HEK293 (cell line): ENCODE measurements around the gene USP35.

Experiments used
- CTCF ChIA-PET: fragments of 350-600 bp; formaldehyde crosslinking; extraction: SDS; loops from one replicate; lab custom pipeline; 2021; ENCODE audit warnings: antibody characterized with exemption; lab: Yijun Ruan, JAX
- POLR2A ChIA-PET: fragments of 300-600 bp; formaldehyde crosslinking; extraction: SDS; loops from one replicate; lab custom pipeline; 2020; ENCODE audit warnings: antibody characterized with exemption, inconsistent platforms; lab: Yijun Ruan, JAX
- H3K27ac ChIP-seq: fragments of 200-500 bp; sonication (Bioruptor generic); 2 replicates; pipeline ENCODE4 v1.5.1; 2014; ENCODE audit warnings: low read depth, low read length, control low read depth, inconsistent platforms; ENCODE audit errors: extremely low read depth
- H3K36me3 ChIP-seq, 2 experiments: fragments of 200-500 bp in 1 of 2; sonication (Bioruptor generic) in 1 of 2; 1 replicate in 1 of 2; 2 replicates in 1 of 2; pipeline ENCODE4 v1.5.1; 2014 to 2017; ENCODE audit warnings: inconsistent platforms in 2 of 2, low read length in 2 of 2; ENCODE audit not compliant: control insufficient read depth in 2 of 2, insufficient read depth in 1 of 2
- H3K4me1 ChIP-seq: fragments of 200-500 bp; sonication (Bioruptor generic); 2 replicates; pipeline ENCODE4 v1.5.1; 2014; ENCODE audit warnings: mild to moderate bottlenecking, low read length, inconsistent platforms; ENCODE audit not compliant: control insufficient read depth, insufficient read depth
- H3K4me3 ChIP-seq: 2 replicates; pipeline ENCODE4 v1.5.1; 2011; ENCODE audit warnings: low read depth, mild to moderate bottlenecking, control low read depth, low read length, moderate library complexity
- H3K9me3 ChIP-seq: fragments of 200-500 bp; sonication (Bioruptor generic); 2 replicates; pipeline ENCODE4 v1.5.1; 2014; ENCODE audit warnings: low read depth, low read length, inconsistent platforms; ENCODE audit not compliant: control insufficient read depth, insufficient read depth
- ATF2 ChIP-seq: fragments of 450-650 bp; formaldehyde crosslinking; IDR thresholded peaks from 2 replicates; pipeline ENCODE4 v1.5.1; 2016; ENCODE audit warnings: missing biosample characterization, missing genetic modification characterization, low read depth
- EGR2 ChIP-seq: fragments of 450-650 bp; formaldehyde crosslinking; IDR thresholded peaks from 2 replicates; pipeline ENCODE4 v1.5.1; 2016; ENCODE audit warnings: low read depth, missing biosample characterization, missing genetic modification characterization
- IKZF3 ChIP-seq: fragments of 450-650 bp; IDR thresholded peaks from 2 replicates; pipeline ENCODE4 v1.5.0; 2018; ENCODE audit warnings: missing biosample characterization, mild to moderate bottlenecking, missing genetic modification characterization, moderate library complexity
- SALL2 ChIP-seq: fragments of 450-650 bp; formaldehyde crosslinking; IDR thresholded peaks from 2 replicates; pipeline ENCODE4 v1.5.0; 2017; ENCODE audit warnings: missing biosample characterization, mild to moderate bottlenecking, missing genetic modification characterization, borderline replicate concordance
- ZBTB17 ChIP-seq: fragments of 450-650 bp; formaldehyde crosslinking; IDR thresholded peaks from 2 replicates; pipeline ENCODE4 v1.5.1; 2016; ENCODE audit warnings: missing biosample characterization, missing genetic modification characterization
- ZBTB6 ChIP-seq: fragments of 450-650 bp; formaldehyde crosslinking; IDR thresholded peaks from 2 replicates; pipeline ENCODE4 v1.5.1; 2017; ENCODE audit warnings: missing biosample characterization, missing genetic modification characterization
- ZFHX2 ChIP-seq: fragments of 450-650 bp; formaldehyde crosslinking; conservative IDR thresholded peaks from 2 replicates; pipeline ENCODE4 v1.5.1; 2016; ENCODE audit warnings: missing biosample characterization, missing genetic modification characterization
- ZFP37 ChIP-seq: fragments of 450-650 bp; formaldehyde crosslinking; IDR thresholded peaks from 2 replicates; pipeline ENCODE4 v1.5.1; 2016; ENCODE audit warnings: missing biosample characterization, missing genetic modification characterization
- ZNF138 ChIP-seq: fragments of 450-650 bp; formaldehyde crosslinking; IDR thresholded peaks from 2 replicates; pipeline ENCODE4 v1.5.1; 2016; ENCODE audit warnings: missing biosample characterization, missing genetic modification characterization, borderline replicate concordance
- ZNF157 ChIP-seq: fragments of 450-650 bp; formaldehyde crosslinking; IDR thresholded peaks from 2 replicates; pipeline ENCODE4 v1.5.1; 2016; ENCODE audit warnings: missing biosample characterization, missing genetic modification characterization
- ZNF19 ChIP-seq: fragments of 450-650 bp; formaldehyde crosslinking; IDR thresholded peaks from 2 replicates; pipeline ENCODE4; 2016; ENCODE audit warnings: missing biosample characterization, missing genetic modification characterization, low read depth
- ZNF274 ChIP-seq, 2 experiments: fragments of 200-500 bp in 1 of 2; fragments of 450-650 bp in 1 of 2; sonication (Bioruptor generic) in 1 of 2; formaldehyde crosslinking in 1 of 2; IDR thresholded peaks; 2 replicates each; pipeline versions ENCODE4 v1.5.1 to v1.6.1; 2014 to 2016; ENCODE audit warnings: borderline replicate concordance in 1 of 2, inconsistent platforms in 1 of 2, low read length in 1 of 2, missing biosample characterization in 1 of 2, missing genetic modification characterization in 1 of 2
- ZNF311 ChIP-seq: fragments of 450-650 bp; formaldehyde crosslinking; IDR thresholded peaks from 2 replicates; pipeline ENCODE4 v1.5.1; 2017; ENCODE audit warnings: missing biosample characterization, missing genetic modification characterization, borderline replicate concordance
- ZNF341 ChIP-seq: fragments of 450-650 bp; formaldehyde crosslinking; IDR thresholded peaks from 2 replicates; pipeline ENCODE4; 2016; ENCODE audit warnings: low read depth, missing biosample characterization, missing genetic modification characterization
- ZNF555 ChIP-seq: fragments of 450-650 bp; formaldehyde crosslinking; conservative IDR thresholded peaks from 2 replicates; pipeline ENCODE4 v1.5.1; 2017; ENCODE audit warnings: missing biosample characterization, mild to moderate bottlenecking, missing genetic modification characterization, inconsistent platforms
- ZNF660 ChIP-seq: fragments of 450-650 bp; IDR thresholded peaks from 2 replicates; pipeline ENCODE4 v1.5.1; 2018; ENCODE audit warnings: missing biosample characterization, mild to moderate bottlenecking, missing genetic modification characterization
- ZNF704 ChIP-seq: fragments of 450-650 bp; formaldehyde crosslinking; IDR thresholded peaks from 2 replicates; pipeline ENCODE4 v1.5.1; 2016; ENCODE audit warnings: missing biosample characterization, missing genetic modification characterization
- TF ChIP-seq, protein P1 (sequence below): IDR thresholded peaks from 2 replicates; pipeline ENCODE4 v1.6.1; 2011; ENCODE audit warnings: mild to moderate bottlenecking, low read depth, low read length, borderline replicate concordance

USP35 gene

DNA sequence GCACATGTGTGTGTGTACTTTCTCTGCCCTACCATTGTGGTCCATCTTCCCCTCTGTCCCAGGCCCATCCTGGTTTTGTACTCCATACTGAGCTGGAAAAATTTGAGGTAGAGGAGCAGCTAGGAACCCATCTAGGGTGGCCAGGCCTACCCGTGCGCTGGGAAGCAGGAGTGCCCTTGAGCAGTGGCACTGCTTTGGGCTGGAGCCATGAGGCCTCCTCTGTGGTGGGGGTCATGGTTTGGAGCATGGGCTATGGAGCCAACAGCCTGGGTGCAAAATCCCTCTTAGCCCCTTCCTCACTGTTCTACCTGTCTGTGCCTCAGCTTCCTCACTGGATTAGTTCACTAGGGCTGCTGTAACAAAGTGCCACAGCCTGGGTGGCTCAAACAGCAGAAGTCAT lies 27.4 kb upstream of the USP35 start:
- no peak overlapping the region for H3K4me3 ChIP-seq
- ChIA-PET CTCF (interaction anchor here (0.7 to 1.1 kb wide), 2 partner anchors 70 to 259 kb away, joined by 3 read pairs; no protein-coding TSS in a partner anchor), POLR2A (no interaction called here)
- no peaks in the 10 kb centered on the region for H3K4me1 ChIP-seq
- no peak overlapping the region for H3K27ac ChIP-seq
- no peak for TF ChIP-seq ZNF311 (tag by site-specific recombination)
- TF ChIP-seq, all 188 proteins: peak for 0
- H3K36me3 ChIP-seq: no peaks in the 10 kb centered on the region
- H3K9me3 ChIP-seq: no peaks in the 10 kb centered on the region

DNA sequence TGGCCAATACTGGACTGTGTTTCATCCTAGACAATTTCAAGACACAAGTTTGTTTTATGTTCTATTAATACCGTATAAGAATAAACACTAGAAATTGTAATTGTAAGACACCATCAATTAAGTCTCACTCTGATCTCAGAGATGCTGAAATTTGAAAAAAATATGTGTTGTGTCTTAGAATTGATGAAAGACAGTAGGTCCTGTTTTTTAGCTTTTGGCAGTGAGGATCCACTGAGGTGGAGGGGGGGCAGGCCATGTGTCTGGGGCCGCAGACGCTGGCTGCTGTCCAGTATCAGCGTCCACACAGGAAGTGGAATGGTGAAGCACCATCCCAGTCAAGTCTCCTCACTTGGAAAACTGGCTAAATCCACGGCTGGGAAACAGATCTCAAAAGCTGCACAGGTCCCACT lies 26.8 kb upstream of the USP35 start:
- ChIA-PET POLR2A (no interaction called here), CTCF (interaction anchor here (0.7 to 1.1 kb wide), 2 partner anchors 71 to 259 kb away, joined by 3 read pairs; no protein-coding TSS in a partner anchor)
- Histone ChIP-seq H3K36me3 (no peaks in the 10 kb centered on the region), H3K4me3 (no peak overlapping the region), H3K9me3 (no peaks in the 10 kb centered on the region)
- TF ChIP-seq ZFHX2 (tag by site-specific recombination) (no peak), ZBTB17 (tag by site-specific recombination) (no peak), ZNF341 (tag by site-specific recombination) (no peak), EGR2 (tag by site-specific recombination) (no peak), ATF2 (no peak), ZNF19 (tag by site-specific recombination) (no peak), ZNF274 (IDR thresholded peaks at IDR 0.05; ENCODE audit: low read length) (no peak), ZNF274 (tag by site-specific recombination; IDR thresholded peaks at IDR 0.05; ENCODE audit: borderline replicate concordance) (no peak), SALL2 (tag by site-specific recombination) (no peak), ZNF704 (no peak), ZBTB6 (tag by site-specific recombination) (no peak), ZNF138 (tag by site-specific recombination) (no peak), ZNF157 (tag by site-specific recombination) (no peak), IKZF3 (tag by site-specific recombination) (no peak), ZNF555 (tag by site-specific recombination) (no peak), ZNF660 (tag by site-specific recombination) (no peak), ZFP37 (tag by site-specific recombination) (no peak)
- TF ChIP-seq, protein P1, sequence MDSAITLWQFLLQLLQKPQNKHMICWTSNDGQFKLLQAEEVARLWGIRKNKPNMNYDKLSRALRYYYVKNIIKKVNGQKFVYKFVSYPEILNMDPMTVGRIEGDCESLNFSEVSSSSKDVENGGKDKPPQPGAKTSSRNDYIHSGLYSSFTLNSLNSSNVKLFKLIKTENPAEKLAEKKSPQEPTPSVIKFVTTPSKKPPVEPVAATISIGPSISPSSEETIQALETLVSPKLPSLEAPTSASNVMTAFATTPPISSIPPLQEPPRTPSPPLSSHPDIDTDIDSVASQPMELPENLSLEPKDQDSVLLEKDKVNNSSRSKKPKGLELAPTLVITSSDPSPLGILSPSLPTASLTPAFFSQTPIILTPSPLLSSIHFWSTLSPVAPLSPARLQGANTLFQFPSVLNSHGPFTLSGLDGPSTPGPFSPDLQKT: no peak
- TF ChIP-seq, all 188 proteins: peak for 0
- H3K27ac ChIP-seq: no peak overlapping the region
- H3K4me1 ChIP-seq: no peaks in the 10 kb centered on the region
